ENCODE measurements around the gene F2R.

F2R gene

DNA sequence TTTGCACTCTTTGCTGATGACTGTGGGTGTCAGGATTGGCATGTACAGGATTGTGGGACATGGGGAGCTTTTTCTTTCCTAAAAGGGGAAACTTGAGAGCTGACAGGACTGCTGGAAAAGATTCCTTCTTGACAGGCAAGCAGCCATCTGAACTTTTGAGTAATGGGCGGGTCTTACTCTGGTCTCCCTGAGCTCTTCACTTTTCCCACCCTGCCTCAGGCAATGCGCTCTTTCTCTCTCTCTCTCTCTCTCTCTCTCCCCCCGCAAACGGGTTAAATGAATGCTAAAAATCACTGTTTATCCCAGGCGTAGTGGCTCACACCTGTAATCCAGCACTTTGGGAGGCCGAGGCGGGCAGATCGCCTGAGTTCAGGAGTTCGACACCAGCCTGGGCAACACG is 65.8 kb downstream of the F2R start:
- in situ Hi-C loops (cut with HindIII; ENCODE audit: low pct_ligation_motif_present, low pct_unique_long_range_greater_than_20kb, low sequenced_read_pairs): no loop called here
- no peak for DNase-seq

GRCh38 chr5:76782444-76782843 is 66.5 kb downstream of the F2R start:
- in situ Hi-C loops (cut with HindIII; ENCODE audit: low pct_ligation_motif_present, low pct_unique_long_range_greater_than_20kb, low sequenced_read_pairs): no loop called here
- DNase-seq: no peak

Data from ACHN (cell line).